ENCODE results near the gene GUCA2B.

The GUCA2B gene

DNA sequence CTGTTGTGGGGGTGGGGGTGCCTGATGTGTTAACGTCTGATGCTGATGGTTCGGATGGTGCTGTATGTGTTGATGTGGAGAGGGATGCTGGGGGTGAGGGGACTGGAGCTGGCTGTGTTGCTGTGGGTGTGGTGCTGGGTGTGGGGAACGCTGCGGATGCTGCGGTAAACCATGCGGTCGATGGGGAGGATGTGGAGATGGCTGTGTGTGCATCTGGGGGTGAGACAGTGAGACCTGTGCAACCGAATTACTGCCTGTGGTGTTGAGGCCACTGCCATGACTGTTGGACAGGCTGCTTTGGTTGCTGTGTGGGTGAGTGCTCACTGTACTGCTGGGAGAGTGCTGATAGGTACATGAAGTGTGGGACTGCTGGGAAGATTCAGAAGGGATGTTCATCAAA, 38.1 kb downstream of the GUCA2B start:
- DNase-seq: no peak

DNA sequence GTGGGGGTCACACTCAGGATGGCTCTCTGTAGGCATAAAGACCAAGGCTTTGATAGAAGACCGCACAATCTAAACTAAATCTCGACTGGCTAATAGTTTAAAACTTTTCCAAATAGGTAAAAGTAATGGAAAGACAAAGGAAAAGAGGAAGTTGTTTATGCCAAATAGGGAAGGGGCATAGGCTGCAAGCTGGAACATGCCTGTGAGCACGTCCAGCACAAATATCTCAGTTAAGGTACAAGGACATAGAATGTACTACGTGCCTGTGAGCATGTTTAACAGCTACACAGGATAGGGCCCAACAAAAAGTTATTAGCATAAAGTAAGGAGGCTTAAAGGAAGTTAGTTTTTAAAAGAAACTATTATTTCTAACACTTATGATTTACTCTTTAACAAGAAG, 38.9 kb downstream of the GUCA2B start:
- DNase-seq: no peak

DNA sequence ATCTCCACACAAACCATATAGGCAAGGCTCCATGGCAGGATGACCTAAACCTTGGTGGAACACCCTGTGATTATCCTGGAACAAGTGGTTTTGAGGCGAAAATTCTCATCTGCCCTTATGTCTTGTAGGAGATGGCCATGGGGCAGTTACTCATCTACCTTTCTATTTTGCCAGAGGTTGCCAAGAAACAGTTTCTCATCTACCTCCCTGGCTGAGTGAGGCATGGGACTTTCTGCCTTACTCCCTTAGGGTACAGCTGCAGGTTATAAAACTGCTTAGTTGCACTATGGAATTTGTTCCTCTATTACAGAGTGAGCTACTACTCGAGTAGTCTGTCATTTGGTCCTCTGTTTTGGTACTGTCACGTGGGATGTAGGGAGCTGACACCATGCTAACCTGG, 42.6 kb downstream of the GUCA2B start:
- no peak for DNase-seq

DNA sequence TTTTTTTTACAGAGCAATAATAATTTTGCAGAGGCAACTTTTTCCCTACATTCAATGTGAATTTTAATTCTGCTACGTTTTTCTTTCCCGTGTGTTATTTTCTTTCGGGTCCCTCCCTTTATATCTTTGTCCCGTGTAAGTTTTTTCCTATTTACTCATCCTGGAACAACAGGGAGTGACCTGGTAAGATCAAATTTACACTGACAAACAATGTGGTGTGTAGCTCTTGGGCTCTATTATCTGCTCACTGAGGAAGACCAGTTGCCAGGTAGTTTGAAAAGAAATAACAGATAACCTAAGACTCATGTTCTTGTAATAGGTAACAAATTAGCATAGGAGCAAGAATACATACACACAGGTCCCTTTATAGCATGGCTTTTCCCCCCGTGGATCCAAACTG, 45.0 kb downstream of the GUCA2B start:
- DNase-seq: no peak

DNA sequence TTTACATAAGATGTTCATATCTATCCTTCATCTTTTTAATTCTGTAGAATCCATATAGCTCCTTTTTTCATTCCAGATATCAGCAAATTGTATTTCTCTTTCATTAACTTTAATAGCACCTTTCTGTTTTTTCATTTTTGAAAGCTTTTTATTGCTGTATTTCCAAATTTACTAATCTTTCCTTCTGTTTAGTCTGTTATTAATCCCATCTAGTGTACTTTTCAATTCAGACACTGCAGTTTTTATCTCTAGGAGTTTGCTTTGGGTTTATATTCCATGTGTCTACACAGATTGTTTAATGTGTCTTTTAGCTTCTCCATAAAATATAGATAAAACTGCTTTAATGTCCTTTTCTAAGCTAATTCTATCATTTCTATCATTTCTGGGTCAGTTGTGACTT, 48.8 kb downstream of the GUCA2B start:
- no peak for DNase-seq

Data from NCI-H2171 (cell line).